ENCODE measurements around the gene RAD51B.

DNA sequence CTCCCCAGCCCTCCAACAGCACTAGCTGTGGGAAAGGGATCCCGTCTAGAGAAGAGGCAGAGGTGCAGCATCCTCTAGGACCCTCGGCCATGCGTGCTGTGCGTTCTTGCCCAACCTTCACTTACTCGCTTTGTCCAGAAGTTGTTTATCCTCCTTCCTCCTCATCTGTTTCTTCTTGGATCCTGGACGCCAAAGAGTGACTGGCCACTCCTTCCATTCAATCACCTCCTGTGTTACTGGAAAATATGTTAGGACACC, 832.8 kb downstream of the RAD51B start:
- TF ChIP-seq, protein P1, sequence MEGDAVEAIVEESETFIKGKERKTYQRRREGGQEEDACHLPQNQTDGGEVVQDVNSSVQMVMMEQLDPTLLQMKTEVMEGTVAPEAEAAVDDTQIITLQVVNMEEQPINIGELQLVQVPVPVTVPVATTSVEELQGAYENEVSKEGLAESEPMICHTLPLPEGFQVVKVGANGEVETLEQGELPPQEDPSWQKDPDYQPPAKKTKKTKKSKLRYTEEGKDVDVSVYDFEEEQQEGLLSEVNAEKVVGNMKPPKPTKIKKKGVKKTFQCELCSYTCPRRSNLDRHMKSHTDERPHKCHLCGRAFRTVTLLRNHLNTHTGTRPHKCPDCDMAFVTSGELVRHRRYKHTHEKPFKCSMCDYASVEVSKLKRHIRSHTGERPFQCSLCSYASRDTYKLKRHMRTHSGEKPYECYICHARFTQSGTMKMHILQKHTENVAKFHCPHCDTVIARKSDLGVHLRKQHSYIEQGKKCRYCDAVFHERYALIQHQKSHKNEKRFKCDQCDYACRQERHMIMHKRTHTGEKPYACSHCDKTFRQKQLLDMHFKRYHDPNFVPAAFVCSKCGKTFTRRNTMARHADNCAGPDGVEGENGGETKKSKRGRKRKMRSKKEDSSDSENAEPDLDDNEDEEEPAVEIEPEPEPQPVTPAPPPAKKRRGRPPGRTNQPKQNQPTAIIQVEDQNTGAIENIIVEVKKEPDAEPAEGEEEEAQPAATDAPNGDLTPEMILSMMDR (IDR thresholded peaks at IDR 0.05), result no peak
- TF ChIP-seq POLR2A (IDR thresholded peaks at IDR 0.05), result no peak
